ENCODE results near the gene TMED6.

GRCh38 chr16:69396187-69397061 lies 44.8 kb upstream of the TMED6 start:
- TF ChIP-seq ZNF274 (IDR thresholded peaks at IDR 0.05; ENCODE audit: low read depth, low read length) (no peak), YY1 (IDR thresholded peaks at IDR 0.05; ENCODE audit: insufficient read depth, insufficient read length) (no peak)
